AG04450 (cell line): ENCODE data around the gene MUCL3. TPM values are rescaled to one million over a fixed set of nuclear protein-coding genes. Genes with fewer than 3 reads are reported as not detected.

Source experiments
- CTCF ChIA-PET: fragments of 300-600, 350-600 bp; formaldehyde crosslinking; extraction: SDS; loops from one replicate; lab custom pipeline; 2022; ENCODE audit warnings: antibody characterized with exemption, inconsistent platforms; lab: Charles Lee
- POLR2A ChIA-PET: fragments of 350-600 bp; formaldehyde crosslinking; extraction: SDS; loops from one replicate; lab custom pipeline; 2021; ENCODE audit warnings: antibody characterized with exemption, inconsistent platforms; lab: Yijun Ruan, JAX
- DNase-seq: peaks from one replicate; pipeline ENCODE4 v3.0.0-alpha.2; 2011; ENCODE audit warnings: low read depth, low spot score
- H3K27ac ChIP-seq: one replicate; pipeline ENCODE4 v1.5.1; 2012; ENCODE audit warnings: low read depth, low read length, control low read depth
- H3K27me3 ChIP-seq: one replicate; pipeline ENCODE4 v1.6.0; 2012; ENCODE audit warnings: low read length; ENCODE audit not compliant: control insufficient read depth, insufficient read depth
- H3K4me3 ChIP-seq: 2 replicates; pipeline ENCODE4 v1.5.1; 2011; ENCODE audit warnings: mild to moderate bottlenecking, low read depth, low read length, control low read depth
- H3K9me3 ChIP-seq: 2 replicates; pipeline ENCODE4 v1.5.1; 2012; ENCODE audit warnings: low read length; ENCODE audit not compliant: control insufficient read depth, insufficient read depth
- polyA plus RNA-seq: library from polyadenylated mRNA; depleted of rRNA; stranded (reverse); fragments of >200 nt; gene quantifications from 2 replicates; pipeline ENCODE4 v1.2.3, GENCODE V29; 2011
- TF ChIP-seq, protein P1 (sequence below): IDR thresholded peaks from 2 replicates; pipeline ENCODE4 v1.5.1; 2011; ENCODE audit warnings: low read depth, low read length, control low read depth, inconsistent platforms

MUCL3 gene
- polyA plus RNA-seq, 1 experiment = not detected

DNA sequence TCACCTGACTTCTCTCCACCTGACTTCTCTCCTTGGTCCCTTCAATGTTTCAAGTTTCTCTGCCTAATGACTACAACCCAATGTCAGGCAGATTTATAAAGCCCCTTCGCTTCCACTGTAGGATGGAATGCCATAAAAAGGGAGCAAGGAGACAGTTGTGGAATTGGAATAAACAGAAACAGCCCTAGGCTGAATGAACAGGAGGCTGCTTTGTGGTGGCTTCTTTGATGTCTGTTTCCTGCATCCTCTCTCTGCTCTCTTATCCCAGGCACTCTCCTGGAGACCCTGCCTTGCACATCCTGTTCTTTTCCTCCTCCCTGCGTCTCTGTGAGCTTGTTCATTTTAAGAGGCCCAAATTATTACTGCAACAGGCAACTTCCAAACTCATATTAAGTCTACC lies 16.9 kb downstream of the MUCL3 start:
- H3K27me3 ChIP-seq = peaks cover 33% of the 10 kb centered on the region
- TF ChIP-seq, protein P1, sequence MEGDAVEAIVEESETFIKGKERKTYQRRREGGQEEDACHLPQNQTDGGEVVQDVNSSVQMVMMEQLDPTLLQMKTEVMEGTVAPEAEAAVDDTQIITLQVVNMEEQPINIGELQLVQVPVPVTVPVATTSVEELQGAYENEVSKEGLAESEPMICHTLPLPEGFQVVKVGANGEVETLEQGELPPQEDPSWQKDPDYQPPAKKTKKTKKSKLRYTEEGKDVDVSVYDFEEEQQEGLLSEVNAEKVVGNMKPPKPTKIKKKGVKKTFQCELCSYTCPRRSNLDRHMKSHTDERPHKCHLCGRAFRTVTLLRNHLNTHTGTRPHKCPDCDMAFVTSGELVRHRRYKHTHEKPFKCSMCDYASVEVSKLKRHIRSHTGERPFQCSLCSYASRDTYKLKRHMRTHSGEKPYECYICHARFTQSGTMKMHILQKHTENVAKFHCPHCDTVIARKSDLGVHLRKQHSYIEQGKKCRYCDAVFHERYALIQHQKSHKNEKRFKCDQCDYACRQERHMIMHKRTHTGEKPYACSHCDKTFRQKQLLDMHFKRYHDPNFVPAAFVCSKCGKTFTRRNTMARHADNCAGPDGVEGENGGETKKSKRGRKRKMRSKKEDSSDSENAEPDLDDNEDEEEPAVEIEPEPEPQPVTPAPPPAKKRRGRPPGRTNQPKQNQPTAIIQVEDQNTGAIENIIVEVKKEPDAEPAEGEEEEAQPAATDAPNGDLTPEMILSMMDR = no peak
- ChIA-PET POLR2A (no interaction called here), CTCF (interaction anchor here (1.2 kb wide), 2 partner anchors 15 to 130 kb away, joined by 4 to 5 read pairs; no protein-coding TSS in a partner anchor)
- no peaks in the 10 kb centered on the region for H3K9me3 ChIP-seq
- no peak for DNase-seq
- no peak overlapping the region for H3K27ac ChIP-seq
- no peak overlapping the region for H3K4me3 ChIP-seq

DNA sequence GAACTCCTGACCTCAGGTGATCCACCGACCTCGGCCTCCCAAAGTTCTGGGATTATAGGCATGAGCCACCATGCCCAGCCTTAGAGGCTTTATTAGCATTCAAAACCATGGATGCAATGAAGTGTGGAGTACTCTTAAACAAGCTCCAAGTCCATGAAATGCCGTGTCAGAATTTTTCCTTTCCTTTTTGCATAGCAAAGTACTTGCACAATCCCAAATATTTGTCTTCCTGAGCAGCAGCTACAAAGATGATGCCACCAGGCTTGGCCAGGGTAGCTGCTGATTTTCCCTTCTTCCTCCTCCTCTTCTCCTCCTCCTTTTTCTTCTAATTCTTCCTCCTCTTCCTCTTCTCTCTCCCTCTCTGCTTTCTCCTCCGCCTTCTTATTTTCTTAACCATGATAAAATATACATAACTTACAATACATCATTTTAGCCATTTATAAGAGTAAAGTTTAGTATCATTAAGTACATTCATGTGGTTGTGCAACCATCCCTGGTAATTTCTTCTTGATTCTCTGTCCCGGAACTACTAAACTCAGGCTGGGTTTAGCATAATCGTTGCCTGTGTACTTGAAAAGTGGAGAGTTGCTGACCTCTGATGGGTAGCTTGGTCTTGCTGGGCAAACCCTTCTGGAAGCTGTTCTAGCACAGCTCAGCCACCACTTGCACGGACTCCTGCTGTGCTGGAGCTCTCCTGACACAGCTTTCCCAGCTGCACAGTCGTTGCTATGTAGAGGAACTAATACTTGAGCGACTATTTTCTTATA lies 20.3 kb downstream of the MUCL3 start:
- H3K27me3 ChIP-seq = peaks cover 30% of the 10 kb centered on the region
- no peak overlapping the region for H3K4me3 ChIP-seq
- no peaks in the 10 kb centered on the region for H3K9me3 ChIP-seq
- TF ChIP-seq, protein P1 = no peak
- H3K27ac ChIP-seq = no peak overlapping the region
- no peak for DNase-seq
- ChIA-PET POLR2A (no interaction called here), CTCF (interaction anchor here (1.2 to 2.1 kb wide), 4 partner anchors 18 to 126 kb away, joined by 3 to 9 read pairs (median 5); no protein-coding TSS in a partner anchor)

DNA sequence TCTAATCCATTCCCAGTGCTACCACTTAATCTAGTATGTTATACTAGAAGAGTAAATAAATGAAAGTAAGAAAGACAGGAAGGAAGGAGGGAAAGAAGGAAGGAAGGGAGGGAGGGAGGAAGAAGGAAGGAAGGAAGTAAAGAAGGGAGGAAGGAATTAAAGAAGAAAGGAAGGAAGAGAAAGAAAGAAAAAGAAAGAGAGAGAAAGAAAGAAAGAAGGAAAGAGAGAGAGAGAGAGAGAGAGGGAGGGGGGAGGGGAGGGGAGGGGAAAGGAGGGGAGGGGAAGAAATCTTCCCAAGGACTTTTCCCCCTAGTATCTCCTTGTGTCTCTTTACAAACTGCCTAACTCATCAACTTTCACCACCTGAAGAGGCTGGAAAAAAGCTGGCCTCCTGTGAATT lies 21.9 kb downstream of the MUCL3 start:
- POLR2A ChIA-PET = no interaction called here
- CTCF ChIA-PET = no interaction called here
- peaks cover 33% of the 10 kb centered on the region for H3K27me3 ChIP-seq
- no peaks in the 10 kb centered on the region for H3K9me3 ChIP-seq
- TF ChIP-seq, protein P1 = no peak
- H3K27ac ChIP-seq = no peak overlapping the region
- DNase-seq = no peak
- H3K4me3 ChIP-seq = no peak overlapping the region

DNA sequence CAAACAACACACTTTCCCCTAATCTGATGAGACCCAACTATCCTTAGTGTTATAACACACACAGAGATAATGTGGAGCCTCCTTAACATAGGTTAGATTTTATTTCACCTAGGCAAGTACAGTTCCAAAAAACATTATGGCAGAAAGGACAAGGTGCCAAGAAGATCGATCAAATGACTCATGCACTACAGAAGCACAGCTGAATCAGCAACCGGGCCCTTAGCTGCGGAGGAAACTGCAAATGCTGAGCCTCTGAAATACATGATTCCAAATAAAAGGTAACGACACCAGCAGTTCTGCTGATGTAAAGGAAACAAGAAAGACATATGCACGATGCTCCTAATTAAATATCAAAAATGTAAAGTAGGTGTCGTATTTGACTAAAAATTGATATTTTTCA lies 22.9 kb downstream of the MUCL3 start:
- Histone ChIP-seq H3K27ac (no peak overlapping the region), H3K27me3 (peaks cover 33% of the 10 kb centered on the region), H3K9me3 (no peaks in the 10 kb centered on the region), H3K4me3 (no peak overlapping the region)
- POLR2A ChIA-PET = no interaction called here
- TF ChIP-seq, protein P1 = no peak
- CTCF ChIA-PET = no interaction called here
- no peak for DNase-seq

DNA sequence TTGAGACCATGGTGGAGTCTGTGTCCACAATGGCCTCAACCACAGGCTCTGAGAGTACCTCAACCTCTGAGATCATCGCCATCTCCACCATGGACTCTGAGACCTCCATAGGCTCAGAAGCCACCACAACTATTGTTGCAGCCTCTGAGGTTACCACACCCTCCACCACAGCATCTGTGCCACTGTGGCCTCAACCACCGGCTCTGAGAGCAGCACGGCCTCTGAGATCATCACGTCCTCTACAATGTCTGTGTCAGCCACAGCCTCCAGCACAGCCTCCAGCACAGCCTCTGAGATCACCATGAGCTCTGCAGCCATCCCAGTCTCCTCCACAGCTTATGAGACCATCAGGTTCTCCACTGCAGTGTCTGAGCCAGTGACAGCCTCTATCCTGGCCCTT lies 23.3 kb downstream of the MUCL3 start:
- TF ChIP-seq, protein P1 = no peak
- Histone ChIP-seq H3K9me3 (no peaks in the 10 kb centered on the region), H3K27me3 (peaks cover 33% of the 10 kb centered on the region), H3K27ac (no peak overlapping the region), H3K4me3 (no peak overlapping the region)
- CTCF ChIA-PET = no interaction called here
- no peak for DNase-seq
- POLR2A ChIA-PET = no interaction called here
